Progenitor cell of endocrine pancreas (in vitro differentiated cells): ENCODE data around the gene FUCA2. TPM values are rescaled to one million over a fixed set of nuclear protein-coding genes. Genes with fewer than 3 reads are reported as not detected.
A peak's percentile ranks its signal among the peaks of the same experiment; 100 is the strongest.

Source experiments
- DNase-seq: peaks from one replicate; pipeline ENCODE4 v3.0.0; 2021; ENCODE audit warnings: low spot score; ENCODE audit not compliant: unreplicated experiment
- H3K27ac Mint-ChIP-seq: 2 replicates; pipeline ENCODE4 v1.8.0; 2021; ENCODE audit warnings: mild to moderate bottlenecking, moderate library complexity, mixed read lengths
- H3K27me3 Mint-ChIP-seq: 2 replicates; pipeline ENCODE4 v1.8.0; 2021; ENCODE audit warnings: mixed read lengths
- H3K36me3 Mint-ChIP-seq: 2 replicates; pipeline ENCODE4 v1.8.0; 2022; ENCODE audit warnings: mixed read lengths; ENCODE audit not compliant: insufficient read depth
- H3K4me1 Mint-ChIP-seq: 2 replicates; pipeline ENCODE4 v1.8.0; 2021; ENCODE audit warnings: low read depth, mixed read lengths
- H3K4me3 Mint-ChIP-seq: 2 replicates; pipeline ENCODE4 v1.8.0; 2021; ENCODE audit warnings: low read depth, mild to moderate bottlenecking, moderate library complexity, mixed read lengths
- H3K9me3 Mint-ChIP-seq: 2 replicates; pipeline ENCODE4 v1.8.0; 2021; ENCODE audit warnings: low read depth, mixed read lengths
- total RNA-seq: library from RNA; stranded (reverse); gene quantifications from 2 replicates; pipeline ENCODE4 v1.2.1, GENCODE V29; 2021
- TF ChIP-seq, protein P1 (sequence below): fragments of 200-600 bp; sonication (generic); IDR thresholded peaks from one replicate; pipeline ENCODE4 v1.5.0; 2021; ENCODE audit warnings: antibody characterized with exemption, mild to moderate bottlenecking; ENCODE audit not compliant: unreplicated experiment

The FUCA2 gene
- total RNA-seq, 1 donor from 2014 or later = 67.5 TPM

- Mint-ChIP-seq H3K36me3 (no peaks in the 10 kb centered on the region), H3K27ac (no peak overlapping the region), H3K9me3 (no peaks in the 10 kb centered on the region), H3K4me3 (no peak overlapping the region), H3K27me3 (no peaks in the 10 kb centered on the region), H3K4me1 (peaks cover 8% of the 10 kb centered on the region)
- TF ChIP-seq, protein P1, sequence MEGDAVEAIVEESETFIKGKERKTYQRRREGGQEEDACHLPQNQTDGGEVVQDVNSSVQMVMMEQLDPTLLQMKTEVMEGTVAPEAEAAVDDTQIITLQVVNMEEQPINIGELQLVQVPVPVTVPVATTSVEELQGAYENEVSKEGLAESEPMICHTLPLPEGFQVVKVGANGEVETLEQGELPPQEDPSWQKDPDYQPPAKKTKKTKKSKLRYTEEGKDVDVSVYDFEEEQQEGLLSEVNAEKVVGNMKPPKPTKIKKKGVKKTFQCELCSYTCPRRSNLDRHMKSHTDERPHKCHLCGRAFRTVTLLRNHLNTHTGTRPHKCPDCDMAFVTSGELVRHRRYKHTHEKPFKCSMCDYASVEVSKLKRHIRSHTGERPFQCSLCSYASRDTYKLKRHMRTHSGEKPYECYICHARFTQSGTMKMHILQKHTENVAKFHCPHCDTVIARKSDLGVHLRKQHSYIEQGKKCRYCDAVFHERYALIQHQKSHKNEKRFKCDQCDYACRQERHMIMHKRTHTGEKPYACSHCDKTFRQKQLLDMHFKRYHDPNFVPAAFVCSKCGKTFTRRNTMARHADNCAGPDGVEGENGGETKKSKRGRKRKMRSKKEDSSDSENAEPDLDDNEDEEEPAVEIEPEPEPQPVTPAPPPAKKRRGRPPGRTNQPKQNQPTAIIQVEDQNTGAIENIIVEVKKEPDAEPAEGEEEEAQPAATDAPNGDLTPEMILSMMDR = no peak
- no peak for DNase-seq
Measured at GRCh38 chr6:143527677-143528076, 16.2 kb upstream of the FUCA2 start.

GRCh38 chr6:143525356-143525755, 13.8 kb upstream of the FUCA2 start:
- DNase-seq = no peak
- H3K27me3 Mint-ChIP-seq = no peaks in the 10 kb centered on the region
- H3K9me3 Mint-ChIP-seq = no peaks in the 10 kb centered on the region
- H3K4me1 Mint-ChIP-seq = peaks cover 22% of the 10 kb centered on the region
- no peak overlapping the region for H3K27ac Mint-ChIP-seq
- TF ChIP-seq, protein P1 = no peak
- no peaks in the 10 kb centered on the region for H3K36me3 Mint-ChIP-seq
- H3K4me3 Mint-ChIP-seq = no peak overlapping the region

GRCh38 chr6:143522039-143522600, 10.6 kb upstream of the FUCA2 start:
- peak overlapping the region; percentile 2 for H3K27ac Mint-ChIP-seq
- DNase-seq = no peak
- H3K36me3 Mint-ChIP-seq = no peaks in the 10 kb centered on the region
- H3K4me3 Mint-ChIP-seq = no peak overlapping the region
- TF ChIP-seq, protein P1 = no peak
- H3K9me3 Mint-ChIP-seq = peaks cover 4% of the 10 kb centered on the region
- peaks cover 3% of the 10 kb centered on the region for H3K27me3 Mint-ChIP-seq
- peaks cover 20% of the 10 kb centered on the region for H3K4me1 Mint-ChIP-seq

- no peak for DNase-seq
- Mint-ChIP-seq H3K27me3 (peaks cover 19% of the 10 kb centered on the region), H3K4me3 (no peak overlapping the region), H3K9me3 (peaks cover 4% of the 10 kb centered on the region), H3K27ac (no peak overlapping the region), H3K36me3 (no peaks in the 10 kb centered on the region), H3K4me1 (peaks cover 12% of the 10 kb centered on the region)
- TF ChIP-seq, protein P1 = no peak
Measured at GRCh38 chr6:143517447-143517773, 5.9 kb upstream of the FUCA2 start.

GRCh38 chr6:143516690-143517446, 5.3 kb upstream of the FUCA2 start:
- Mint-ChIP-seq H3K4me3 (no peak overlapping the region), H3K27me3 (peaks cover 19% of the 10 kb centered on the region), H3K27ac (no peak overlapping the region), H3K4me1 (peaks cover 8% of the 10 kb centered on the region), H3K9me3 (peaks cover 4% of the 10 kb centered on the region), H3K36me3 (no peaks in the 10 kb centered on the region)
- TF ChIP-seq, protein P1 = no peak
- no peak for DNase-seq
